Immature natural killer cell (primary cell): ENCODE measurements around the gene PLRG1. TPM values are rescaled to one million over a fixed set of nuclear protein-coding genes. Genes with fewer than 3 reads are reported as not detected.

Experiments
- DNase-seq, 3 donors: peaks; one replicate each; pipeline ENCODE4 v3.0.0; 2022; ENCODE audit warnings: mixed read lengths in 1 of 3
- H3K27ac Mint-ChIP-seq, 6 donors: one replicate each; pipeline ENCODE4 v1.8.0; 2020; ENCODE audit warnings: mixed read lengths in 6 of 6, mild to moderate bottlenecking in 5 of 6, inconsistent platforms in 4 of 6, moderate library complexity in 3 of 6
- H3K27me3 Mint-ChIP-seq, 3 donors: one replicate each; pipeline ENCODE4 v1.8.0; 2020 to 2021; ENCODE audit warnings: low read depth in 3 of 3, mild to moderate bottlenecking in 3 of 3, mixed read lengths in 3 of 3, moderate library complexity in 3 of 3, inconsistent platforms in 1 of 3
- H3K36me3 Mint-ChIP-seq, 3 donors: one replicate each; pipeline ENCODE4 v1.8.0; 2020; ENCODE audit warnings: mixed read lengths in 3 of 3, inconsistent platforms in 2 of 3, mild to moderate bottlenecking in 2 of 3
- H3K4me1 Mint-ChIP-seq, 2 donors: one replicate each; pipeline ENCODE4 v1.8.0; 2020; ENCODE audit warnings: inconsistent platforms in 2 of 2, mild to moderate bottlenecking in 2 of 2, mixed read lengths in 2 of 2, moderate library complexity in 1 of 2
- H3K4me3 Mint-ChIP-seq, 5 donors: one replicate each; pipeline ENCODE4 v1.8.0; 2020; ENCODE audit warnings: mild to moderate bottlenecking in 5 of 5, mixed read lengths in 5 of 5, inconsistent platforms in 3 of 5, moderate library complexity in 3 of 5
- H3K9me3 Mint-ChIP-seq, 6 donors: one replicate each; pipeline ENCODE4 v1.8.0; 2020; ENCODE audit warnings: mild to moderate bottlenecking in 6 of 6, mixed read lengths in 6 of 6, inconsistent platforms in 4 of 6, moderate library complexity in 3 of 6
- polyA plus RNA-seq, 3 donors: library from polyadenylated mRNA; unstranded; fragments of 300-500 nt; fragmentation: Illumina TruSeq; gene quantifications; one replicate each; pipeline ENCODE4 v1.2.3, GENCODE V29; 2021

PLRG1 gene
- polyA plus RNA-seq, 3 donors from 2014 or later = 54.4 to 71.2 (median 68.7) TPM

DNA sequence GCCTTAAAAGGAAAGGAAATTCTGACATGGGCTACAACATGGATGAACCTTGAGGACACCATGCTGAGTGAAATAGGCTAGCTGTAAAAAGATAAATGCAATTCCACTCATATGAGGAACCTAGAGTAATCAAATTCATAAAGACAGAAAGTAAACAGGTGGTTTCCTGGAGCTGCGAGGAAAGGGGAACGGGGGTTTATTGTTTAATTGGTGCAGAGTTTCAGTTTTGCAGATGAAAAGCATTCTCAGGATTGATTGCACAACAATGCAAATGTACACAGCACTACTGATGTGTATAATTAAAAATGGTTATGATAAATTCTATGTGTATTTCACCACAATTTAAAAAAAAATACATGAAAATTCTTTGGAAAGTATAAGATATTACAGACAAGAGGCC, 24.0 kb downstream of the PLRG1 start:
- Mint-ChIP-seq H3K4me1 (no peaks in the 10 kb centered on the region), H3K27me3 (peaks cover 4 to 19% (median 7%) of the 10 kb centered on the region in 3 donors), H3K36me3 (no peaks in the 10 kb centered on the region), H3K4me3 (no peak overlapping the region), H3K27ac (no peak overlapping the region), H3K9me3 (no peaks in the 10 kb centered on the region)
- no peak for DNase-seq

GRCh38 chr4:154521607-154522006, 28.6 kb downstream of the PLRG1 start:
- H3K27ac Mint-ChIP-seq = no peak overlapping the region
- peaks cover 0 to 2% (median 0%) of the 10 kb centered on the region in 6 donors for H3K9me3 Mint-ChIP-seq
- H3K36me3 Mint-ChIP-seq = no peaks in the 10 kb centered on the region
- H3K4me1 Mint-ChIP-seq = no peaks in the 10 kb centered on the region
- no peak overlapping the region for H3K4me3 Mint-ChIP-seq
- H3K27me3 Mint-ChIP-seq = peaks cover 3 to 12% (median 7%) of the 10 kb centered on the region in 3 donors
- DNase-seq = no peak

- H3K27me3 Mint-ChIP-seq = peaks cover 5 to 9% (median 7%) of the 10 kb centered on the region in 3 donors
- no peak for DNase-seq
Observed at GRCh38 chr4:154519214-154519613, 31.0 kb downstream of the PLRG1 start.

DNA sequence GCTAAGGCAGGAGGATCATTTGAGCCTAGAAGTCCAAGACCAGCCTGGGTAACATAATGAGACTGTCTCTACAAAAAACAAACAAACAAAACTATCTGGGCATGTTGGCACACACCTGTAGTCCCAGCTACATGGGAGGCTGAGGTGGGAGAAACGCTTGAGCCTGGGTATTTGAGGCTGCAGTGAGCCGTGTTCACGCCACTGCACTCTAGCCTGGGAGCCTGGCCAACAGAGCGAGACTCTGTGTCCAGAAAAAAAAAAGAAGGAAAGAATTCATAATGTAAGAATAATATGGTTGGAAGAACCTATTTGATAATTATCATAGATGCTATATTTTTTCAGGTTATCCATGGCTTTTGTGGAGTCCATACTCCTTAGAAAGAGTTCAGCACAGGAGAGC, 32.6 kb downstream of the PLRG1 start:
- peaks cover 0 to 7% (median 0%) of the 10 kb centered on the region in 6 donors for H3K9me3 Mint-ChIP-seq
- no peaks in the 10 kb centered on the region for H3K36me3 Mint-ChIP-seq
- H3K4me1 Mint-ChIP-seq = no peaks in the 10 kb centered on the region
- no peak for DNase-seq
- H3K27me3 Mint-ChIP-seq = peaks cover 5 to 9% (median 7%) of the 10 kb centered on the region in 3 donors
- H3K4me3 Mint-ChIP-seq = no peak overlapping the region
- no peak overlapping the region for H3K27ac Mint-ChIP-seq

More at GRCh38 chr4:154519214-154519613, 31.0 kb downstream of the PLRG1 start:
- H3K27ac Mint-ChIP-seq = no peak overlapping the region
- no peaks in the 10 kb centered on the region for H3K4me1 Mint-ChIP-seq
- H3K36me3 Mint-ChIP-seq = no peaks in the 10 kb centered on the region
- no peak overlapping the region for H3K4me3 Mint-ChIP-seq
- H3K9me3 Mint-ChIP-seq = peaks cover 0 to 4% (median 0%) of the 10 kb centered on the region in 6 donors

DNA sequence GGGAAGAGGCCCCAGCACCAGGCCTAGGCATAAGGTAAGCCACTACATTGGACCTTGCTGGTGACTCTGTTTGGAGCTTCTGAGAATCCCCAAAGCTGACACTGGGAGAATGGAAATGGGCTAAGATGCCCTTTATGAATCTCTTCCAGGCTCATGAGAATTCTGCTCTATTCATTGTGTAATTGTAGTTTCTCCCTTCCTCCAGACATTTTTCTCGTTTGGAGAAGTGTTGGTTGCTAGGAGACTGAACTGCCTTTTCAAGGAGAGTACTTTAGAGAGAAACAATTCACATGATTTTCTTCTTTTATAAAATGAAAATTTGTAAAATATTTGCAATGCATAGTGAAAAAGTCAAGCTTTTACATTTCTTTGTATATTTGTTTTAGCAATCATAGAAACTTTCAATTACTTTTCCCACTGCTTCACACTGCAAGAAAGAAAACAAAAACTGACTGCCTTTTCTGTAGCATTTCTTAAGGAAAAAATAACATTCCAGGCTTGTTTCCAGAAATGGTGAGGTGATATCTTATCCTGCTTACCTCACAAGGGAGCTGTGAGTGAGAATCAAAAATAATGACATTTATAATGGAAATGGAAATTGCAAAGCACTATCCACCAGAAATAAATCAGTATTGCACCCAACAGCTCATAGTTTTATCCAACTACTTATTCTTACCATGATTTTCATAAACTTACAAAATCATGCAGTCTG, 33.7 kb downstream of the PLRG1 start:
- DNase-seq = no peak
- Mint-ChIP-seq H3K27ac (no peak overlapping the region), H3K4me1 (no peaks in the 10 kb centered on the region), H3K36me3 (no peaks in the 10 kb centered on the region), H3K27me3 (peaks cover 5 to 9% (median 6%) of the 10 kb centered on the region in 3 donors), H3K9me3 (peaks cover 0 to 7% (median 0%) of the 10 kb centered on the region in 6 donors), H3K4me3 (no peak overlapping the region)

DNA sequence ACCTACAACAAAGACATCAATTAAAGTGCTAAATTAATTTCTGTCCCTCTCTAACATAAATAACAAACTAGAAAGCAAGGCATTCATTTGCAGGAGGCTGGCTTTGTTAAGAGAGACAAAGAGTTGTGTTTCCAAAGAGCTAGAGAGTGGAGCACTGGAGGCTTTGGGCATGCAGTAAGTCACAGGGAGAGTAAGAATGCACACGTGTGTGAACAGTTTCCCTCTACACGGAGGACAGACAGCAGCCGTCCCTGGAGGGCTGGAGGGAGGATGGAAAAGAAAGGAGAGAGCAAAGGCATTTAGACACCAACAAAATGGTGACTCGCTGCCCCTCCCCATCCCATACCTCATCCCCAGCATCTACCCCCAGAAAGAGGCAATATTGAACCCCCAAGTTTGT, 38.2 kb downstream of the PLRG1 start:
- Mint-ChIP-seq H3K4me3 (no peak overlapping the region), H3K27me3 (peaks cover 0 to 7% (median 5%) of the 10 kb centered on the region in 3 donors), H3K36me3 (no peaks in the 10 kb centered on the region), H3K4me1 (no peaks in the 10 kb centered on the region), H3K9me3 (peaks cover 0 to 7% (median 0%) of the 10 kb centered on the region in 6 donors), H3K27ac (no peak overlapping the region)
- DNase-seq = no peak

DNA sequence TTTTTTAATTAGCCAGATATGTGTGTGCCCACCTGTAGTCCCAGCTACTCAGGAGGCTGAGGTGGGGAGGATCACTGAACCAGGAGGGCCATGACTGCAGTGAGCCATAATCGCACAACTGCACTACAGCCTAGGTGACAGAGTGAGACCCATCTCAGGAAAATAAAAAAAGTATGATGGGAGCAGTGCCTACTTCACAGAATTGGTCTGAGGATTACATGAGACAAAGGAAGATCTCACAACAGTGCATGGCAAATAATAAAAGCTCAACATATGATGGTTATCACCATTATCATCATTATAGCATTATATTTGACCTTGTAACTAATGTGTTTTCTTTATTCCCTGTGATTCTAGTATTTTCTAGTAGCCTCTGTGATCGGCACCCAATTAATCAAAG, 38.7 kb downstream of the PLRG1 start:
- H3K27me3 Mint-ChIP-seq = peaks cover 0 to 8% (median 2%) of the 10 kb centered on the region in 3 donors
- no peak overlapping the region for H3K27ac Mint-ChIP-seq
- no peak overlapping the region for H3K4me3 Mint-ChIP-seq

DNA sequence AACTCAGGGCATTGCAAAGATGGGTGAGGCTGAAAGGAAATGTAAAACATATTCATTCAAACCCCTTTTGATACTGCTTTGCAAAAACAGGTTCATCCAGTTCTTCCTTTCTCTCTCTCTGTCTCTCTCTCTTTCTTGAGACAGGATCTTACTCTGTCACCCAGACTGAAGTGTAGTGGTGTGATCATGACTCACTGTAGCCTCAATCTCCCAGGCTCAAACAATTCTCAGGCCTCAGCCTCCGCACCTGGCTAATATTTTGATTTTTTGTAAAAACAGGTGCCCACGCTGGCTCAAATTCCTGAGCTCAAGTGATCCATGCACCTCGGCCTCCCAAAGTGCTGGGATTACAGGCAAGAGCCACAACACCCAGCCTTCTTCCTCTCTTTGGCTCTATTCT, 43.0 kb downstream of the PLRG1 start:
- H3K4me3 Mint-ChIP-seq = no peak overlapping the region
- no peaks in the 10 kb centered on the region for H3K4me1 Mint-ChIP-seq
- H3K27me3 Mint-ChIP-seq = peaks cover 0 to 18% (median 0%) of the 10 kb centered on the region in 3 donors
- no peak overlapping the region for H3K27ac Mint-ChIP-seq
- H3K9me3 Mint-ChIP-seq = peaks cover 0 to 2% (median 0%) of the 10 kb centered on the region in 6 donors
- no peak for DNase-seq
- H3K36me3 Mint-ChIP-seq = no peaks in the 10 kb centered on the region

More for the DNA sequence above, 38.7 kb downstream of the PLRG1 start:
- DNase-seq = no peak
- Mint-ChIP-seq H3K4me1 (no peaks in the 10 kb centered on the region), H3K9me3 (peaks cover 0 to 7% (median 0%) of the 10 kb centered on the region in 6 donors), H3K36me3 (no peaks in the 10 kb centered on the region)

DNA sequence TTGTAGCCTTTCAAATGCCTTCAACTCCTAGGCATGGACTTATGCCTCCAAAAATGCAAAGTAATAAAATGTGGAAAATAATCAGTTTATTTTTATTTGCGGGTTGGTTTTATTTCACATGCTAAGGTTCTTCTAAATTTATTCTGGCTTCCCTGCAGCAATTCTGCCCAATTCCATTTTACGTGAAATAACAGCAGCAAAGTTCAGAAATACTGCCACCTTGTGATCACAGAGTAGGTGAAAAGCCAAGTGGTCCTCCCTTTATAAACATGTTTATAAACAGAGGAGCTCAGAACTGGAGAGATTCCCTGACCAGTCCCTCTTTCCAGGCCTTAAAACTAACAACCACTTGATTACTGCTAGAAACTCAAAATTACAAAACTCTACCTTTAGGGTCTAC, 43.9 kb downstream of the PLRG1 start:
- no peak overlapping the region for H3K27ac Mint-ChIP-seq
- H3K4me1 Mint-ChIP-seq = no peaks in the 10 kb centered on the region
- H3K9me3 Mint-ChIP-seq = peaks cover 0 to 2% (median 0%) of the 10 kb centered on the region in 6 donors
- no peak for DNase-seq
- H3K4me3 Mint-ChIP-seq = no peak overlapping the region
- no peaks in the 10 kb centered on the region for H3K36me3 Mint-ChIP-seq
- peaks cover 0 to 13% (median 0%) of the 10 kb centered on the region in 3 donors for H3K27me3 Mint-ChIP-seq

GRCh38 chr4:154503598-154503997, 46.6 kb downstream of the PLRG1 start:
- Mint-ChIP-seq H3K36me3 (no peaks in the 10 kb centered on the region), H3K9me3 (peaks cover 0 to 2% (median 0%) of the 10 kb centered on the region in 6 donors), H3K27me3 (peaks cover 0 to 16% (median 2%) of the 10 kb centered on the region in 3 donors), H3K4me3 (no peak overlapping the region), H3K27ac (no peak overlapping the region), H3K4me1 (no peaks in the 10 kb centered on the region)
- DNase-seq = no peak

DNA sequence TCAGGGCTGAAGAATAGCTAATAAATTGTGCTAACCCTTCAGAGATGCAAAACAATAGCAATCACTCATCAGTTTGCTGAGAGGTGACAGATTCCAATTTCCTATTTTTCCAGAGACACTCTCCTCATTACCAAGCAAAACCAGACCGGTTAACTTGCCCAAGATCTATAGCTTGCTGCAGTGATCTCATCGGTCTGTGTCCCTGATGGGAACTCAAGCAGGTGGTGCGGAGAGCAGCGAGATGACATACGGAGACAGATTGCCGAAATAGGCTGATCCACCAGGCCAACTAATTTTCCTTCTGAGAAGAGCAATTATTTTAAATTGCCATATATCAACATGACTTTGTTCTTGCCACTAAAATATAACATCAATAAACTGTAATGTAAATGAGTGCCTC, 48.1 kb downstream of the PLRG1 start:
- Mint-ChIP-seq H3K36me3 (no peaks in the 10 kb centered on the region), H3K9me3 (peaks cover 0 to 2% (median 0%) of the 10 kb centered on the region in 6 donors), H3K4me1 (no peaks in the 10 kb centered on the region), H3K27ac (no peak overlapping the region), H3K27me3 (peaks cover 0 to 16% (median 3%) of the 10 kb centered on the region in 3 donors), H3K4me3 (no peak overlapping the region)
- DNase-seq = no peak

GRCh38 chr4:154497889-154498288, 52.3 kb downstream of the PLRG1 start:
- H3K27me3 Mint-ChIP-seq = peaks cover 3 to 10% (median 4%) of the 10 kb centered on the region in 3 donors

DNA sequence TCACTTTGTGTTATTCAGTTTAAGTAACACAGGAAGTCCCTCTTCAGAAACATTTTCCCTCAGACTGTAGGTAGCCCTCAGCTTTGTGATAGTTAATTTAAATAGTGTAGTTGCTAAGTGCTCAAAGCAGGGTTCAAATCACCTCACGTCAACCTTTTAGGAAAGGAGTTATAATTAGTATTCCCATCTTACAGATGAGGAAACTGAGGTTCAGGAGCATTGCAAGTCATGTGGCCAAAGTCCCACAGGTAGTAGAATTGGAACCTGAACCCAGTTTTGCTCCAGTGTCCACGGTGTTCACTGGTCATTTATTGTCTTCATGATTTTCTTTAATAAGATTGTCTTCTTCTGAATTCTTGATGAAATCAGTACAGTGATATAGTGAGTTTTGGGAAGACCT, 54.3 kb downstream of the PLRG1 start:
- Mint-ChIP-seq H3K4me3 (no peak overlapping the region), H3K36me3 (no peaks in the 10 kb centered on the region), H3K27ac (no peak overlapping the region), H3K27me3 (peaks cover 7 to 13% (median 10%) of the 10 kb centered on the region in 3 donors), H3K9me3 (peaks cover 0 to 2% (median 0%) of the 10 kb centered on the region in 6 donors), H3K4me1 (peaks cover 0 to 14% of the 10 kb centered on the region in 2 donors)
- no peak for DNase-seq

More at GRCh38 chr4:154497889-154498288, 52.3 kb downstream of the PLRG1 start:
- no peak overlapping the region for H3K27ac Mint-ChIP-seq
- DNase-seq = no peak
- no peaks in the 10 kb centered on the region for H3K4me1 Mint-ChIP-seq
- no peak overlapping the region for H3K4me3 Mint-ChIP-seq
- H3K36me3 Mint-ChIP-seq = no peaks in the 10 kb centered on the region
- peaks cover 0 to 2% (median 0%) of the 10 kb centered on the region in 6 donors for H3K9me3 Mint-ChIP-seq

DNA sequence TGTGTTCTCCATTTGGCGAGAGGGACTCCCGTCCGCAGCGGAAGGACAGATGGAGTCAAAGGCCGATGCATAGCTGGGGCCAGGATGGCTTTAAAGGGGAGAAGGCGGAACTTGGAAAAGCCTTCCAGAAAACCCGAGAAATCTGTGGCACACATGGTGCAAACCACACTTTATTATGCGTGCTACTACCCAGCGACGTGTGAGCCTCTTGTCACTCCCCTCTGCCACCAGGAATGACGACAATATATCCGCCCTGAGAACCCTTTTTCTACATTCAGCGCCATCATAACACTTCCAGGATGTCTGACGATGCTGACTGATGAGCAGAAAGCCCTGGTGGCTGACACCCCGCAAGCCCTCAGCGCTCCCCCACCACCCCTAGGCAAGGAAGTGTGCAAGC, 57.9 kb downstream of the PLRG1 start:
- peaks cover 6 to 16% (median 16%) of the 10 kb centered on the region in 3 donors for H3K27me3 Mint-ChIP-seq
- H3K4me3 Mint-ChIP-seq = peak overlapping the region in 2 of 5 donors; percentile 18 to 22

More for the DNA sequence above, 57.9 kb downstream of the PLRG1 start:
- Mint-ChIP-seq H3K4me1 (peaks cover 0 to 14% of the 10 kb centered on the region in 2 donors), H3K9me3 (peaks cover 0 to 4% (median 0%) of the 10 kb centered on the region in 6 donors), H3K27ac (no peak overlapping the region), H3K36me3 (no peaks in the 10 kb centered on the region)
- no peak for DNase-seq
